Measurements from ENCODE around the gene ZSCAN31. TPM values are rescaled to one million over a fixed set of nuclear protein-coding genes. Genes with fewer than 3 reads are reported as not detected.

ZSCAN31 gene
- total RNA-seq, 1 donor from 2014 or later, result 5.8 TPM

GRCh38 chr6:28334286-28335039, 1.5 kb downstream of the ZSCAN31 start:
- no peak for DNase-seq (ENCODE audit: low spot score in 2 of 2, unreplicated experiment in 2 of 2)
- Mint-ChIP-seq H3K4me1 (no peaks in the 10 kb centered on the region), H3K27me3 (ENCODE audit: low read depth) (no peaks in the 10 kb centered on the region), H3K27ac (no peak overlapping the region), H3K4me3 (no peak overlapping the region), H3K36me3 (peaks cover 3% of the 10 kb centered on the region), H3K9me3 (peaks cover 9% of the 10 kb centered on the region)
- no peak for TF ChIP-seq CTCF (IDR thresholded peaks at IDR 0.05; ENCODE audit: unreplicated experiment)

DNA sequence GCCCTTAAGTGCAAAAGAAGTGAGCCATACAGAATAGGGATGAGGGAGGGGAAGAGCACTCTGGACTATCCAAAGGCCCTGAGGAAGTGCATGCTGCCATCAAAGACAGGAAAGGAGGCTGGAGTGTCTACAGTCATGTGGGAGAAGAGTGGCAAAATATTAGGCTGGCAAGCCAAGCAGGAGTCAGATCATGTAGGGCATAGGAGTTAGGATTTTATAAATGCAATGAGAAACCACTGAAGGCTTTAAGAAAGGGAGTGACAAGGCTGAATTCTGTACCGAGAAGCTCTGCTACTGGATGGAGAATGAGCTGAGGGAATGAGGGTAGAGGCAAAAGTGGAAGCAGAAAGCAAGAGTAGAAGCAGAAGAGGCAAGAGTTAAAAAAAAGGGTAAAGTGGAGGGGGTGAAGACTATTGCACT, 2.3 kb downstream of the ZSCAN31 start:
- H3K27ac Mint-ChIP-seq, result no peak overlapping the region
- H3K27me3 Mint-ChIP-seq (ENCODE audit: low read depth), result no peaks in the 10 kb centered on the region
- no peak for TF ChIP-seq CTCF (IDR thresholded peaks at IDR 0.05; ENCODE audit: unreplicated experiment)
- peaks cover 11% of the 10 kb centered on the region for H3K36me3 Mint-ChIP-seq
- peaks cover 17% of the 10 kb centered on the region for H3K9me3 Mint-ChIP-seq
- no peak for DNase-seq (ENCODE audit: low spot score in 2 of 2, unreplicated experiment in 2 of 2)
- no peak overlapping the region for H3K4me3 Mint-ChIP-seq
- H3K4me1 Mint-ChIP-seq, result no peaks in the 10 kb centered on the region

GRCh38 chr6:28333047-28333446, 2.9 kb downstream of the ZSCAN31 start:
- Mint-ChIP-seq H3K9me3 (peaks cover 18% of the 10 kb centered on the region), H3K27me3 (ENCODE audit: low read depth) (no peaks in the 10 kb centered on the region), H3K4me1 (no peaks in the 10 kb centered on the region), H3K4me3 (no peak overlapping the region), H3K36me3 (peaks cover 14% of the 10 kb centered on the region), H3K27ac (no peak overlapping the region)
- DNase-seq (ENCODE audit: low spot score in 2 of 2, unreplicated experiment in 2 of 2), result no peak
- no peak for TF ChIP-seq CTCF (IDR thresholded peaks at IDR 0.05; ENCODE audit: unreplicated experiment)

DNA sequence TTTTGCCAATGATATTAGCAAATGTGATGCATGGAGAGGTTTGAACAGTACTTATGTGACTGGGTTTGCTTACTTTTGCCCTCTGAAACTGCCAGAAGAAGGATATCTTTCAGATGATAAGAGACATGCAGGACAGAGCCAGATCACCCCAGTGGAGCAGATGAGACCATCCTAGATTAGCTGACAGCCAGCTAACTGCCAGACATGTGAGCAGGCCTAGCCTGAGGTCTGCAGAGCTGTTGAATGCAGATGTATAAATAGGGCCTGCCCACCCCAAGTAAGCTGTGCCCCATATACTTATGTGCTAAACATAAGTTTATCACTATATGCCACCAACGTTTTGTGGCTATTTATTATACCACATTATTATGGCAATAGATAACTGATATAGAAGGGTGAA, 5.9 kb downstream of the ZSCAN31 start:
- no peaks in the 10 kb centered on the region for H3K27me3 Mint-ChIP-seq (ENCODE audit: low read depth)
- DNase-seq (ENCODE audit: low spot score in 2 of 2, unreplicated experiment in 2 of 2), result no peak
- H3K27ac Mint-ChIP-seq, result no peak overlapping the region
- no peak for TF ChIP-seq CTCF (IDR thresholded peaks at IDR 0.05; ENCODE audit: unreplicated experiment)
- peaks cover 41% of the 10 kb centered on the region for H3K36me3 Mint-ChIP-seq
- H3K4me1 Mint-ChIP-seq, result no peaks in the 10 kb centered on the region
- H3K4me3 Mint-ChIP-seq, result no peak overlapping the region
- H3K9me3 Mint-ChIP-seq, result peaks cover 40% of the 10 kb centered on the region

DNA sequence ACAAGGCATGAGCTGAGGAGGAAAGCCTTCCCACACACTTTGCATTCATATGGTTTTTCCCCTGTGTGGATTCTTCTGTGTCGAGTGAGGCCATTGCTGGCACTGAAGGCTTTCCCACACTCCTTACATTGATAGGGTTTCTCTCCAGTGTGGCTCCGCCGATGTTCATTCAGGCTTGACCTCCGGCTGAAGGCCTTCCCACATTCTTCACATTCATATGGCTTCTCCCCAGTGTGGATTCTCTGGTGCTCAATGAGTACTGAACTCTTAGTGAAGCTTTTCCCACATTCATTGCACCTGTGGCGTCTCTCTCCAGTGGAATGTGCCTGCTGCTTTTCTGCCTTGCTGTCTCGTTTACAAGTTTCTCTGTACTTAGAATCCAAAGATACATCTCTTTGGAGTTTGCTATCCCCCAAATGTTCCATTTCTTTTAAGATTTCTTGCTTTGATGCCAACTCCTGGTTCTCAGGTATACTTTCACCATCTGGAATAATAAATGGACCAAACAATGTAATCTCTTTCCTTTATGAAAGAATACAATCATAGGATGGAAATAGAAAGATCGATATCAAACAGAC, 9.5 kb downstream of the ZSCAN31 start:
- DNase-seq (ENCODE audit: low spot score in 2 of 2, unreplicated experiment in 2 of 2), result no peak
- no peaks in the 10 kb centered on the region for H3K27me3 Mint-ChIP-seq (ENCODE audit: low read depth)
- no peaks in the 10 kb centered on the region for H3K4me1 Mint-ChIP-seq
- no peak overlapping the region for H3K27ac Mint-ChIP-seq
- H3K36me3 Mint-ChIP-seq, result peaks cover 55% of the 10 kb centered on the region
- no peak overlapping the region for H3K4me3 Mint-ChIP-seq
- H3K9me3 Mint-ChIP-seq, result peaks cover 59% of the 10 kb centered on the region
- no peak for TF ChIP-seq CTCF (IDR thresholded peaks at IDR 0.05; ENCODE audit: unreplicated experiment)
